GM12878 (cell line): ENCODE results near the gene MLLT3. TPM values are rescaled to one million over a fixed set of nuclear protein-coding genes. Genes with fewer than 3 reads are reported as not detected.

Source experiments
- ASH2L ChIP-seq: fragments of 300-600, 200-600 bp; sonication (generic); IDR thresholded peaks from 2 replicates; pipeline ENCODE4 v1.6.1; 2017; ENCODE audit warnings: low read depth, mild to moderate bottlenecking, borderline replicate concordance
- ATF7 ChIP-seq: fragments of 450-650 bp; IDR thresholded peaks from 2 replicates; pipeline ENCODE4 v1.6.1; 2016; ENCODE audit warnings: low read depth, mild to moderate bottlenecking
- ELK1 ChIP-seq: IDR thresholded peaks from 2 replicates; pipeline ENCODE4 v1.6.1; 2012; ENCODE audit warnings: low read depth, low read length, improper control_type of control experiment
- EZH2 ChIP-seq: IDR thresholded peaks from 2 replicates; pipeline ENCODE4 v1.6.1; 2012; ENCODE audit warnings: low read depth, mild to moderate bottlenecking, control low read depth, inconsistent platforms, low read length, borderline replicate concordance; ENCODE audit not compliant: control insufficient read depth
- HCFC1 ChIP-seq: fragments of 150-350 bp; IDR thresholded peaks from 2 replicates; pipeline ENCODE4 v1.6.1; 2014; ENCODE audit warnings: low read length
- IRF3 ChIP-seq: fragments of 450-650 bp; IDR thresholded peaks from 2 replicates; pipeline ENCODE4 v1.6.1; 2014; ENCODE audit warnings: mild to moderate bottlenecking
- NFYA ChIP-seq: IDR thresholded peaks from 2 replicates; pipeline ENCODE4 v1.6.1; 2011; ENCODE audit warnings: low read depth, mild to moderate bottlenecking, low read length, improper control_type of control experiment, borderline replicate concordance
- PRDM15 ChIP-seq: fragments of 450-650 bp; formaldehyde crosslinking; IDR thresholded peaks from 2 replicates; pipeline ENCODE4 v1.4.0; 2020; ENCODE audit warnings: mild to moderate bottlenecking, moderate library complexity
- STAT3 ChIP-seq: IDR thresholded peaks from 2 replicates; pipeline ENCODE4 v1.6.1; 2011; ENCODE audit warnings: low read depth, low read length, improper control_type of control experiment
- TCF7 ChIP-seq: IDR thresholded peaks from 2 replicates; pipeline ENCODE4 v1.6.1; 2014; ENCODE audit warnings: antibody characterized with exemption, borderline replicate concordance
- polyA plus RNA-seq, 11 experiments: library from polyadenylated mRNA; depleted of rRNA in 4 of 11; unstranded in 6 of 11; stranded (reverse) in 5 of 11; fragments of >200 nt; fragmentation: Nextera tagmentation in 4 of 11; fragmentation: Illumina TruSeq in 1 of 11; extraction: Ambion mirVana in 4 of 11; extraction: Trizol in 1 of 11; gene quantifications; 1 replicate in 1 of 11; 2 replicates in 10 of 11; pipeline versions ENCODE4 v1.2.1 to v1.2.3, GENCODE V29; 2011 to 2016; ENCODE audit warnings: inconsistent platforms in 2 of 11, missing spikeins in 2 of 11, low read depth in 1 of 11
- total RNA-seq, 4 experiments: library from RNA; depleted of rRNA in 3 of 4; stranded (reverse); fragments of >200 nt in 3 of 4; fragmentation: Illumina TruSeq in 1 of 4; extraction: Trizol in 1 of 4; gene quantifications; 2 replicates each; pipeline versions ENCODE4 v1.2.1 to v1.2.3, GENCODE V29; 2013 to 2021
- TF ChIP-seq, protein P1 (sequence below): IDR thresholded peaks from 2 replicates; pipeline ENCODE4 v1.6.1; 2011; ENCODE audit warnings: borderline replicate concordance, low read depth, mild to moderate bottlenecking, moderate library complexity, mixed read lengths, low read length; ENCODE audit not compliant: insufficient read depth; ENCODE audit errors: extremely low read length

MLLT3 gene
- total and polyA plus RNA-seq, 10 of the 15 experiments (the other 5 are each of a cell fraction or from before 2014, with no cell fraction given) = 17.7 to 72.3 (median 35.6) TPM

- TF ChIP-seq ELK1 = no peak
- no peak for TF ChIP-seq IRF3
- no peak for TF ChIP-seq STAT3
- TF ChIP-seq ASH2L = no peak
- TF ChIP-seq, protein P1, sequence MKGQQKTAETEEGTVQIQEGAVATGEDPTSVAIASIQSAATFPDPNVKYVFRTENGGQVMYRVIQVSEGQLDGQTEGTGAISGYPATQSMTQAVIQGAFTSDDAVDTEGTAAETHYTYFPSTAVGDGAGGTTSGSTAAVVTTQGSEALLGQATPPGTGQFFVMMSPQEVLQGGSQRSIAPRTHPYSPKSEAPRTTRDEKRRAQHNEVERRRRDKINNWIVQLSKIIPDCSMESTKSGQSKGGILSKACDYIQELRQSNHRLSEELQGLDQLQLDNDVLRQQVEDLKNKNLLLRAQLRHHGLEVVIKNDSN = no peak
- TF ChIP-seq EZH2 = no peak
- no peak for TF ChIP-seq ATF7
- no peak for TF ChIP-seq NFYA
- TF ChIP-seq HCFC1 = no peak
- TF ChIP-seq PRDM15 (CRISPR knock-in tag) = no peak
- no peak for TF ChIP-seq TCF7
Measured at GRCh38 chr9:20646656-20647055, 24.4 kb upstream of the MLLT3 start (continued).
